Activated CD4-positive, alpha-beta memory T cell treated with anti-CD3 and anti-CD28 coated beads for 36 hours (primary cell): ENCODE measurements around the gene NOTCH3. TPM values are rescaled to one million over a fixed set of nuclear protein-coding genes. Genes with fewer than 3 reads are reported as not detected.

Source experiments
- CTCF ChIA-PET: fragments of 350-600 bp; sonication (Branson Sonifier 250); formaldehyde crosslinking; loops from one replicate; lab custom pipeline; 2021; ENCODE audit warnings: antibody characterized with exemption, inconsistent platforms; lab: Charles Lee
- POLR2A ChIA-PET: fragments of 350-600 bp; sonication (Branson Sonifier 250); formaldehyde crosslinking; loops from one replicate; lab custom pipeline; 2021; ENCODE audit warnings: antibody characterized with exemption; lab: Charles Lee
- DNase-seq: peaks from one replicate; pipeline ENCODE4 v3.0.0-alpha.2; 2020
- H3K27ac Mint-ChIP-seq: one replicate; pipeline ENCODE4 v1.8.0; 2021; ENCODE audit warnings: mixed read lengths
- H3K27me3 Mint-ChIP-seq: one replicate; pipeline ENCODE4 v1.8.0; 2021; ENCODE audit warnings: mixed read lengths
- H3K36me3 Mint-ChIP-seq: one replicate; pipeline ENCODE4 v1.8.0; 2021; ENCODE audit warnings: mixed read lengths
- H3K4me1 Mint-ChIP-seq: one replicate; pipeline ENCODE4 v1.8.0; 2021; ENCODE audit warnings: low read depth, mixed read lengths
- H3K4me3 Mint-ChIP-seq: one replicate; pipeline ENCODE4 v1.8.0; 2021; ENCODE audit warnings: mild to moderate bottlenecking, mixed read lengths
- H3K9me3 Mint-ChIP-seq: one replicate; pipeline ENCODE4 v1.8.0; 2021; ENCODE audit warnings: mixed read lengths
- intact Hi-C: fragments of 100-400 bp; cut with micrococcal nuclease; formaldehyde crosslinking; loops from one replicate; pipeline ENCODE4 v1.15.1; 2023
- total RNA-seq, 2 experiments: library from RNA; stranded (reverse); gene quantifications; one replicate each; pipeline ENCODE4 v1.2.3, GENCODE V29; 2021

NOTCH3 gene
- total RNA-seq, 2 experiments from 2014 or later: not detected

DNA sequence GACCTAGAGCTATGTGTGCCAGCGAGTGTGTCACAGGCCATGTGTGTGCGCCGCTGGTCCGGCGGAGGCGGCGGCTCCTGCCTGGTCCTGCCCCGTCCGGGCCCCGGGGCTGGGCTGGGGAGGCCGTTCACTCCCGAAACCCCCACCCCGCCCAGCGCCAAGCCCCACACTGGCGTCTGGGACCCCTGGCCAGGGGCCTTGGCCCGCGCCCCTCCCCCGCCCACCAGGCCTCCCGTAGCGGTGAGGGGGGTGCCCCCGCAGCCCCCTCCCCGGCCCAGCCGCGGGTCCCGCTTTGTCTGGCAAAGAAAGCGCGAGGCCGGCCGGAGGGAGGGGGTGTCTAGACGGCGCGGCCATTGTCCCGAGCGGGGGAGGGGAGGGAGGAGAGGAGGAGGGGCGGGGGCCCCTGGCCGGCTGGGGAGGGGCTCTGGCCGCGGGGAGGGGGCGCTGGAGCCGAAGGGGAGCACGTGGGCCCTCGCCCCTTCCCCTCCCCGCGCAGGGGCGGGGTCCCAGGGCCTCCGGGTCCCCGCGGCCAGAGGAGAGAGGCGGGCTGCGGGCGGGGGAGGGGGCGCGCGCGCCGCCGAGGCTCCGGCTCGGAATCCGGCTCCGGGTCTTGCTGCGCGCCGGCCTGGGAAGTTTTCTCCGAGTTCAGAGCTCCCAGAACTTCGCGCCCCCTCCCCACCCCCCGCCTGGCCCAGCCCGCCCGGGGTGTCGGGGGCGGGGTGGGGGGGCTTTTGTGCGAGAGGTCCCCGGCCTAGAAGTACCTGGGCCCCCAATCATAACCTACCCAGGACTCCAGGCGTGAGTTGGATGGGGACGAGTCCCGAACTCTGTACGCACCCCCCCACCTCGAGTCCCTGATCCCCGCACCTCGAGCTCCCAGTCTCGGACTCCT is 888 bp downstream of the NOTCH3 start:
- no peak for DNase-seq
- H3K4me1 Mint-ChIP-seq: peaks cover 9% of the 10 kb centered on the region
- ChIA-PET CTCF (interaction anchor here (1.0 kb wide), 1 partner anchor 356 kb away, joined by 3 read pairs; no protein-coding TSS in a partner anchor), POLR2A (no interaction called here)
- no peaks in the 10 kb centered on the region for H3K36me3 Mint-ChIP-seq
- no peak overlapping the region for H3K27ac Mint-ChIP-seq
- intact Hi-C loops: no loop called here
- H3K9me3 Mint-ChIP-seq: no peaks in the 10 kb centered on the region
- peaks cover 47% of the 10 kb centered on the region for H3K27me3 Mint-ChIP-seq
- no peak overlapping the region for H3K4me3 Mint-ChIP-seq

DNA sequence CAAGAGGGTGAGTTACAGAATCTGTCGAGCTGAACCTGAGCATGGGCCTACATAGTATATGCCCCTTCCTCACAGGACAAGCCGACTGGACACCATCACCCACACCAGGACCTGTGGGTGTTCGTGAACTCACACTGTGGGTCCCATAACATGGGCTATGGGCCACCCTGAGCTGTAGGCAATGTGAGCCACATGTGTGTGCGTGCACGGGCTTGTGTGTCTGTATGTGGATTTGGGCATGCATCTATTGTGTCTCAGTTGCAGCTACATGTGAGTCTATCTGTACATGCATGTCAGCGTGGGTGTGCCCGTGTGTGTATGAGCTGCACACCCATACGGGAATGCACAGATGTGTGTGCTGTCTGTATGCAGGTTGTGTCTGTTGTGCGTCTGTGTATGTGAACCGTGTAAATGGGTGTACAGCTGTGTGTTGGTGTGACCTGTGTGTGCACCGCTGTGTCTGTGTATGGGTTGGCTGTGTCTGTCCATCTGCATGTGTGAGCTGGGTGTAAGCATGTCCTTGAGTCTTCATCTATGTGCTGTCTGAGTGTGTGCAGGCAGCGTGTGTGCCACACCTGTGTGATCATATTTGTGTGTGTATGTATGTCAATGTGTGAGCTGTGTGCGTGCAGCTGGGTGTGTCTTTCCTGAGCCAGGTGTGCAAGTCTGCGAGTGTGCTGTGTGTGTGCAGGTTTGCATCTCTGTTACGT is 1.7 kb downstream of the NOTCH3 start:
- Mint-ChIP-seq H3K27ac (no peak overlapping the region), H3K4me1 (peaks cover 13% of the 10 kb centered on the region), H3K4me3 (no peak overlapping the region), H3K27me3 (peaks cover 53% of the 10 kb centered on the region), H3K9me3 (no peaks in the 10 kb centered on the region), H3K36me3 (no peaks in the 10 kb centered on the region)
- DNase-seq: no peak
- ChIA-PET POLR2A (interaction anchor here (0.6 kb wide), 1 partner anchor 13 kb away, joined by 3 read pairs; no protein-coding TSS in a partner anchor), CTCF (interaction anchor here (1.0 to 1.1 kb wide), 2 partner anchors 38 to 357 kb away, joined by 3 read pairs; no protein-coding TSS in a partner anchor)
- intact Hi-C loops: no loop called here

DNA sequence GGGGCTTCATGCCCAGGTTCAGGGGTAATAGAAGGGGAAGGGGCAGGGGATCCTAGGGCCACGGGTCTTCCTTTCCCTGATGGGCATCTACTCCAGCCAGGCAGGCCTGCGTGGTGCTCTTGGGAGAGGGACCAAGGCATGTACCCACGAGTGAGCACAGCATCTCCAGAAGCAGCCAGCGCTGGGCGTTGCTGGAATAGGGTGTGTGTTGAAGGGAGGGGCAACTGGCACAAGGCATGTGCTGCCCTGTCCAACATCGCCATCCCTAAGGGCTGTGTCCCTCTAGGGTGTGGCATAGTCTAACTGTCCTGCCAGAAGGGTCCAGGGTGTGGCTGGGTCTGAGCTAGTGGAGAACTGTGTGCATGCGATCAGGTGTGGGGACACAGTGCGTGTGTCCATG is 2.9 kb downstream of the NOTCH3 start:
- peaks cover 13% of the 10 kb centered on the region for H3K4me1 Mint-ChIP-seq
- H3K27me3 Mint-ChIP-seq: peaks cover 55% of the 10 kb centered on the region
- no peak overlapping the region for H3K27ac Mint-ChIP-seq
- H3K9me3 Mint-ChIP-seq: no peaks in the 10 kb centered on the region
- CTCF ChIA-PET: interaction anchor here (1.1 kb wide), 1 partner anchor 37 kb away, joined by 3 read pairs; no protein-coding TSS in a partner anchor
- DNase-seq: no peak
- no peak overlapping the region for H3K4me3 Mint-ChIP-seq
- POLR2A ChIA-PET: no interaction called here
- intact Hi-C loops: no loop called here
- no peaks in the 10 kb centered on the region for H3K36me3 Mint-ChIP-seq

DNA sequence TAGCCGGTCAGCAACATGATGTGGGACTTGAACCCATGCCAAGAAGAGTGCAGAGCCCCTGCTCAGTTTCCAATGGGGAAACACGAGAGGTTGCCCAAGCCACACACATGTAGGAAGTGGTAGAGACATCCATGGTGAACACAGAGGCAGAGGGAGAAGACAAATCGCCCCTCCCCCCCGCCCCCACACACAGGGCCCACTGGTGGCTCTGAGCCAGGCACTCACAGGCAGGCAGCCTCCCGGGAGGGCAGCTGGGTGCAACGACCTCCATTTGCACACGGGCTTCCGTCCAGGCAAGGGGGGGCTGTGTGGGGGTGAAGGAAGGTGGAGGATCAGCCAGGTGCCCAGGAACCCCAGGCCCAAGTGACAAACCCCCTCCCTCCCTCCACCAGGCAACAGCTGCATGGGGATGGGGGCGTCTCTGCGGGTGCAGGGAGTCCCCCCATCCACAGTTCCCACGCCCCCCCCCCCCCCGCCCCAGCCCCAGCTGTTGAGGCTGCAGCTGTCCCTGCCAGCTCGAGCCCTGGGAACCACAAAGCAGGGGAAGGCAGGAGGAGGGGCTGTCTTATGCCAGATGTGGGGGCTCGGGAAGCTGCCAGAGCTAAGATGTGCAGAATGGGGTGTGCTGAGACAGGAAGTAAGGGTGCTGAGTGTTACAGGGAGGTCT is 3.4 kb downstream of the NOTCH3 start:
- no peaks in the 10 kb centered on the region for H3K36me3 Mint-ChIP-seq
- POLR2A ChIA-PET: no interaction called here
- no peak overlapping the region for H3K27ac Mint-ChIP-seq
- no peak overlapping the region for H3K4me3 Mint-ChIP-seq
- intact Hi-C loops: no loop called here
- DNase-seq: no peak
- peaks cover 55% of the 10 kb centered on the region for H3K27me3 Mint-ChIP-seq
- CTCF ChIA-PET: interaction anchor here (0.6 kb wide), 1 partner anchor 33 kb away, joined by 7 read pairs; no protein-coding TSS in a partner anchor
- H3K9me3 Mint-ChIP-seq: no peaks in the 10 kb centered on the region
- peaks cover 13% of the 10 kb centered on the region for H3K4me1 Mint-ChIP-seq

DNA sequence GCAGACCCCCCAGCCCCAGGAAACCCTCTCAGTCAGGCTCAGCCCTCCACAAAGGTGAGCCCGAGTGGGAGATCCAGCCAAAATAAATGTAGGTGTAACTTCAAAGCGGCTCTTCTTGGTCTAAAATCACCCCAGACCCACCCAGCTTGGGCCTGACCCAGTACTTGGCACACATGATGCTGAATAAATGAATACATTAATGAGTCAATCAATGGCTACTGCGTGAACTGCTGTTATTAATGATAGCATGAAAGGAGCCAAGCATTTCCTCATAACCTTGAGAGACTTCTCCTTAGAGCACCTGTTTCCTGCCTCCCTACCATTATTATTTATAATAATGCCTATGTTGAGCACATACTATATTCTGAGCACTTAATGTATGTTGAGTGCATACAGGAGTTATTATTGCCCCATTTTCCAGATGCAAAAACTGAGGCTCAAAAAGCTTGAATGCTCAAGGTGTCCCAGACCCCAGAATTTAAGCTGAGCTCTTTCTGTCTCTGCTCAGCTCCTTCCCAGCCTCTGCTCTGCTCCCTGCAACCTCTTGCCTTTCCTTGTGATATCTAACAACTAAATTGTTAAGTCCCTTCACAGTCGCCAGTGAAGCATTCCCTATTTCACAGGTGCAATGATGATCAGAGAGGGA is 4.3 kb downstream of the NOTCH3 start:
- no peaks in the 10 kb centered on the region for H3K9me3 Mint-ChIP-seq
- H3K4me3 Mint-ChIP-seq: no peak overlapping the region
- no peaks in the 10 kb centered on the region for H3K36me3 Mint-ChIP-seq
- H3K27ac Mint-ChIP-seq: no peak overlapping the region
- POLR2A ChIA-PET: no interaction called here
- peaks cover 61% of the 10 kb centered on the region for H3K27me3 Mint-ChIP-seq
- no peak for DNase-seq
- H3K4me1 Mint-ChIP-seq: peaks cover 13% of the 10 kb centered on the region
- intact Hi-C loops: no loop called here
- CTCF ChIA-PET: interaction anchor here (0.9 kb wide), 1 partner anchor 78 kb away, joined by 3 read pairs; no protein-coding TSS in a partner anchor

DNA sequence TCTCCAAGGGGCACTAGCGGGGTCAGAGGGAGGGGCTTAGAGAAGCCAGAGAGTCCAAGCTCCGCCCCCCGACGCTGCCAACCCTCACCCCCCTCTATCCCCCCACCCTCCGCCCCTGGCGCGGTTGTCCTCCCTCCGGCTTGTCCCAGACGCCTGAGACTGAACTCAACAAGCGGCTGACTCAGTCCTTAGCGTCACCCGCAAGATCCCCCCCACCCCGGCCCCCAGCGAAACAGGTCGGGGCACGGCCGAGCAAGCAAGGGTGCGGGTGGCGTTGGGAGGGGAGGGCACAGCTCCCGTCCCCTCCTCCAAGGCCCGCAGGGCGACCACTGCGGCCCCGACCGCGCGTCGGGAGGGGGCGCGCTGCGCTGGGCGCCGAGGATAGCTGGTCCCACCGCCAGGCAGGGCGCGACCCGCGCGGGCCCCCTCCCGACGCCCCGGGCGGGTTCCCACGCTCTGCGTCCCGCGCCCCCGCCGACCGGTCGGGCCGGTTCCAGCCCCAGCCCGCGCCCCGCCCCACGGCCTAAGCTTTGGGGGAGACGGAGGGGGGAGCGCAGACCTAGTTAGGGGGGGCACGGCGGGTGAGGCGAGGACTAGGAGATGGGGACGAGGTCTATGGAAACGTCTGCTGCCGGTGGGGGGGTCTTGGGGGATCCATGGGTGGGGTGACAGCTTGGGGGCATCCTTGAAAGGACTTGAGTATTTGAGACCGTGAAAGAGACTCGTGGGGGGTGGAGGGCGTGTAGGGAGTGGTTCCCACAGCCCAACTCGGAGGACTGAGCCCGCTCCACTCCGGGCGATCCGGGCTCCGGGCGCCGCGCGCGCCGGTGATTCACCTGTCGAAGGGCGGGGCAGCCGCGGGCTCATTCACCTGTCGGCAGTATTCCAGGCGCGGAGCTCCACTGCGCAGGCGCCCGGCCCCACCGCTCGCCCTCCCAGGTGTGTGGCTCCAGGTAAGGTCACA is 5.1 kb downstream of the NOTCH3 start:
- CTCF ChIA-PET: no interaction called here
- peaks cover 60% of the 10 kb centered on the region for H3K27me3 Mint-ChIP-seq
- H3K4me1 Mint-ChIP-seq: peaks cover 11% of the 10 kb centered on the region
- peak; percentile 19 for DNase-seq
- H3K27ac Mint-ChIP-seq: no peak overlapping the region
- no peaks in the 10 kb centered on the region for H3K36me3 Mint-ChIP-seq
- intact Hi-C loops: no loop called here
- no peaks in the 10 kb centered on the region for H3K9me3 Mint-ChIP-seq
- H3K4me3 Mint-ChIP-seq: no peak overlapping the region
- POLR2A ChIA-PET: no interaction called here

DNA sequence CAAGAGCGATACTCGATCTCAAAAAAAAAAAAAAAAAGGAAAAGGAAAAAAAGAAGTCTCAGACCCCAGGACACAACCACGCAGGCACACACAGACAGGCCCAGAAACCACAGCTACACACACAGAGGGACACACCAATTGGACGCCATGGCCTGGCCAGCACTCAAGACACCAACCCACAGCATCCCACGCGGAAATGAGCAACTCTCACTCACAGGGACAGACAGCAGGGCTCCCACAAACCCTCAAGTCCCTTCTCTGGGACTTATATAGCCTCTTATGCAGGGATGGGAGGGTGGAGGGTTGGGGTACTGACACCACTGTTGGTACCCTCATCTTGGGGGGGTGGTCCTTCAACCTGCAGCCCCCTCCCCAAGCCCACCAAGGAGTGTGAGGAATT is 5.9 kb downstream of the NOTCH3 start:
- ChIA-PET CTCF (no interaction called here), POLR2A (no interaction called here)
- H3K4me1 Mint-ChIP-seq: peaks cover 11% of the 10 kb centered on the region
- DNase-seq: no peak
- H3K36me3 Mint-ChIP-seq: no peaks in the 10 kb centered on the region
- H3K9me3 Mint-ChIP-seq: no peaks in the 10 kb centered on the region
- no peak overlapping the region for H3K27ac Mint-ChIP-seq
- H3K4me3 Mint-ChIP-seq: no peak overlapping the region
- intact Hi-C loops: no loop called here
- H3K27me3 Mint-ChIP-seq: peaks cover 60% of the 10 kb centered on the region

DNA sequence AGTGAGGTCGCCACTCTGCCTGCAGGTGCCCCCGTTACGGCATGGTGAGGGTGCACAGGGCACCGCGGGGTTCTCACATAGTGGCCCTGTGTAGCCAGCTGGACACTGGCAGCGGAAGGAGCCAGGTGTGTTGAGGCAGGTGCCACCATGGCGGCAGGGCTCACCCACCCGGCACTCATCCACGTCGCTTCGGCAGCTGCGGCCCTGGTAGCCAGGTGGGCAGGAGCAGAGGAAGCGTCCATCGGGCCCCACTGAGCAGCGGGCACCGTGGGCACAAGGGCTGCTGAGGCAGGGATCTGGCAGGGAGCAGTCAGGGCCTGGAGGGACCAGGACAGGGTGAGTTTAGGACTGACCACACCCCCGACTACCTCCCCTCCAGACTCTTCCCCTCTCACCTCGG is 8.8 kb downstream of the NOTCH3 start:
- Mint-ChIP-seq H3K27me3 (peaks cover 42% of the 10 kb centered on the region), H3K4me3 (no peak overlapping the region), H3K27ac (no peak overlapping the region), H3K36me3 (no peaks in the 10 kb centered on the region), H3K9me3 (no peaks in the 10 kb centered on the region), H3K4me1 (peaks cover 4% of the 10 kb centered on the region)
- ChIA-PET POLR2A (no interaction called here), CTCF (no interaction called here)
- intact Hi-C loops: no loop called here
- DNase-seq: no peak

DNA sequence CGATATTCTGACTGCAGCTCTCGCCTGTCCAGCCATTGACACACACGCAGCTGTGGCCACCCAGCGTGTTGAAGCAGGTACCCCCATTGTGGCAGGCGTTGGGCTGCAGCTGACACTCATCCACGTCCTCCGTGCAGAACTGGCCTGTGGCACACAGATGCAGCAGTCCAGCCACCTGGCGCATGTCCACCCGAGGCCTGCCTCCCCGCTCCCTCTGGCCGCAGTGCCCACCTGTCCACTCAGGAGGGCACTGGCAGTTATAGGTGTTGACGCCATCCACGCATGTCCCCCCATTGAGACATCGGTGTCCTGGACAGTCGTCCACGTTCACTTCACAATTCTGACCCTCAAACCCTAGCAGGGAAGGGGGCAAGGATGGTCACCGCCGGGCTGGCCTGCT is 9.3 kb downstream of the NOTCH3 start:
- CTCF ChIA-PET: no interaction called here
- Mint-ChIP-seq H3K27me3 (peaks cover 38% of the 10 kb centered on the region), H3K4me3 (no peak overlapping the region), H3K36me3 (no peaks in the 10 kb centered on the region), H3K4me1 (peaks cover 4% of the 10 kb centered on the region), H3K27ac (no peak overlapping the region), H3K9me3 (no peaks in the 10 kb centered on the region)
- DNase-seq: no peak
- intact Hi-C loops: no loop called here
- POLR2A ChIA-PET: no interaction called here

DNA sequence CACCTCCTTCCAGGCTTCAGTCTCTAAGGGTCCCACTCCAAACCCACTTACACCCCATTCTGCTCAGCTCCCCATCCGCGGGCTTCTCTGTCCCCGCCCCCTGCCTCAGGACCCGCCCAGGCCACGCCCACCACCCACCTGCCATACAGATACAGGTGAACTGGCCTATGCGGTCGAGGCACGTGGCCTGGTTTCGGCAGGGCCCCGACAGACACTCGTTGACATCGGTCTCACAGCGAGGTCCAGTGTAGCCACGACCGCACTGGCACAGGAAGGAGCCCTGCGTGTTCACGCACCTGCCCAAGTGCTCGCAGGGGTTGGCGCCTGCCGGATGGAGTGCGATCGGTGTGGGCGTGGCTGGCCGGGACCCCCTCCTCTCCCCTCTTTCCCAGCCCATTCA is 11.9 kb downstream of the NOTCH3 start:
- no peak for DNase-seq
- intact Hi-C loops: no loop called here
- Mint-ChIP-seq H3K4me3 (no peak overlapping the region), H3K36me3 (no peaks in the 10 kb centered on the region), H3K4me1 (no peaks in the 10 kb centered on the region), H3K27me3 (peaks cover 18% of the 10 kb centered on the region), H3K9me3 (no peaks in the 10 kb centered on the region), H3K27ac (no peak overlapping the region)
- ChIA-PET CTCF (no interaction called here), POLR2A (no interaction called here)
